ENCODE results near the gene PRKCA.

PRKCA gene

GRCh38 chr17:66515974-66516373 lies 213.6 kb downstream of the PRKCA start:
- TF ChIP-seq, protein P1, sequence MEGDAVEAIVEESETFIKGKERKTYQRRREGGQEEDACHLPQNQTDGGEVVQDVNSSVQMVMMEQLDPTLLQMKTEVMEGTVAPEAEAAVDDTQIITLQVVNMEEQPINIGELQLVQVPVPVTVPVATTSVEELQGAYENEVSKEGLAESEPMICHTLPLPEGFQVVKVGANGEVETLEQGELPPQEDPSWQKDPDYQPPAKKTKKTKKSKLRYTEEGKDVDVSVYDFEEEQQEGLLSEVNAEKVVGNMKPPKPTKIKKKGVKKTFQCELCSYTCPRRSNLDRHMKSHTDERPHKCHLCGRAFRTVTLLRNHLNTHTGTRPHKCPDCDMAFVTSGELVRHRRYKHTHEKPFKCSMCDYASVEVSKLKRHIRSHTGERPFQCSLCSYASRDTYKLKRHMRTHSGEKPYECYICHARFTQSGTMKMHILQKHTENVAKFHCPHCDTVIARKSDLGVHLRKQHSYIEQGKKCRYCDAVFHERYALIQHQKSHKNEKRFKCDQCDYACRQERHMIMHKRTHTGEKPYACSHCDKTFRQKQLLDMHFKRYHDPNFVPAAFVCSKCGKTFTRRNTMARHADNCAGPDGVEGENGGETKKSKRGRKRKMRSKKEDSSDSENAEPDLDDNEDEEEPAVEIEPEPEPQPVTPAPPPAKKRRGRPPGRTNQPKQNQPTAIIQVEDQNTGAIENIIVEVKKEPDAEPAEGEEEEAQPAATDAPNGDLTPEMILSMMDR (IDR thresholded peaks at IDR 0.05): no peak
- H3K4me1 ChIP-seq: no peaks in the 10 kb centered on the region
- no peak for DNase-seq
- intact Hi-C loops (cut with DNase I; ENCODE audit: low total_unique reads): no loop called here
- H3K36me3 ChIP-seq: no peaks in the 10 kb centered on the region
- H3K27me3 ChIP-seq: no peaks in the 10 kb centered on the region
- H3K9me3 ChIP-seq: no peaks in the 10 kb centered on the region
- no peak overlapping the region for H3K27ac ChIP-seq
- H3K4me3 ChIP-seq: no peak overlapping the region

- Histone ChIP-seq H3K27ac (no peak overlapping the region), H3K4me3 (no peak overlapping the region), H3K27me3 (no peaks in the 10 kb centered on the region), H3K36me3 (no peaks in the 10 kb centered on the region), H3K9me3 (no peaks in the 10 kb centered on the region), H3K4me1 (peaks cover 0 to 7% (median 0%) of the 10 kb centered on the region in 4 donors)
- DNase-seq: no peak
- TF ChIP-seq, protein P1 (IDR thresholded peaks at IDR 0.05): no peak
- intact Hi-C loops (cut with DNase I; ENCODE audit: low total_unique reads): no loop called here
Measured at GRCh38 chr17:66517336-66518009, 215.1 kb downstream of the PRKCA start.

- H3K27ac ChIP-seq: no peak overlapping the region
- no peaks in the 10 kb centered on the region for H3K27me3 ChIP-seq
- intact Hi-C loops (cut with DNase I; ENCODE audit: low total_unique reads): no loop called here
- peaks cover 0 to 12% (median 0%) of the 10 kb centered on the region in 4 donors for H3K4me1 ChIP-seq
- DNase-seq: no peak
- TF ChIP-seq, protein P1 (IDR thresholded peaks at IDR 0.05): no peak
- H3K4me3 ChIP-seq: no peak overlapping the region
- no peaks in the 10 kb centered on the region for H3K9me3 ChIP-seq
- no peaks in the 10 kb centered on the region for H3K36me3 ChIP-seq
Measured at GRCh38 chr17:66518108-66518507, 215.7 kb downstream of the PRKCA start.

DNA sequence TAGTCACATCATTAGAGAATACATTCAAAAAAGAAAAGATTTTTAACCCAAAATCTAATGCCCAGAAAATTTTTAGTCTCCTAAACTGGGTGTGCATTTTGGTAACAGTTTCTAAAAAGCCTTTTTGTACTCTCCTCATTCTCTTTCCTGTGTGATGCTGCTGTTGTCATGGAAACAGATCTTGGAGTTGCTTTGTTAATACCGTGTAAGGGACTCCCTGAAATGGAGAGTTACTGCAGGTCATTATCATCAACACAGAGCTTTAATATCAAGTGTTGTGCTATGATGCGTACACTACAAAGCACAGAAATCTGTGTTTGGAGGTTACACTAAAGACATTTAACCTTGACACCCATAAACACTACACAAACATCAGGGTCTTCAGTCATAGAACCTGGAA lies 216.3 kb downstream of the PRKCA start:
- TF ChIP-seq, protein P1 (IDR thresholded peaks at IDR 0.05): no peak
- intact Hi-C loops (cut with DNase I; ENCODE audit: low total_unique reads): no loop called here
- no peak for DNase-seq
- Histone ChIP-seq H3K27me3 (no peaks in the 10 kb centered on the region), H3K36me3 (no peaks in the 10 kb centered on the region), H3K27ac (no peak overlapping the region), H3K4me3 (no peak overlapping the region), H3K4me1 (peaks cover 0 to 18% (median 0%) of the 10 kb centered on the region in 4 donors), H3K9me3 (no peaks in the 10 kb centered on the region)

GRCh38 chr17:66519154-66519553 lies 216.7 kb downstream of the PRKCA start:
- H3K27me3 ChIP-seq: no peaks in the 10 kb centered on the region
- no peaks in the 10 kb centered on the region for H3K9me3 ChIP-seq
- TF ChIP-seq, protein P1 (IDR thresholded peaks at IDR 0.05): no peak
- H3K4me1 ChIP-seq: peaks cover 0 to 22% (median 0%) of the 10 kb centered on the region in 4 donors
- no peak overlapping the region for H3K4me3 ChIP-seq
- no peaks in the 10 kb centered on the region for H3K36me3 ChIP-seq
- no peak overlapping the region for H3K27ac ChIP-seq
- DNase-seq: no peak
- intact Hi-C loops (cut with DNase I; ENCODE audit: low total_unique reads): no loop called here

Data from tibial artery (tissue), 4 donors.